Stimulated activated CD8-positive, alpha-beta memory T cell treated with anti-CD3 and anti-CD28 coated beads, Interleukin-12 subunit alpha, Interleukin-12 subunit beta, amount 100 ng/mL, for 24 hours (primary cell): ENCODE results near the gene PTPN1.

Source experiments
- DNase-seq: peaks from one replicate; pipeline ENCODE4 v3.0.0-alpha.2; 2020; ENCODE audit errors: extremely low read depth

Gene PTPN1

GRCh38 chr20:50513169-50514034, 3.2 kb downstream of the PTPN1 start:
- DNase-seq: no peak

- DNase-seq: no peak
These were observed 3.8 kb downstream of the PTPN1 start for GRCh38 chr20:50514035-50514337.

DNA sequence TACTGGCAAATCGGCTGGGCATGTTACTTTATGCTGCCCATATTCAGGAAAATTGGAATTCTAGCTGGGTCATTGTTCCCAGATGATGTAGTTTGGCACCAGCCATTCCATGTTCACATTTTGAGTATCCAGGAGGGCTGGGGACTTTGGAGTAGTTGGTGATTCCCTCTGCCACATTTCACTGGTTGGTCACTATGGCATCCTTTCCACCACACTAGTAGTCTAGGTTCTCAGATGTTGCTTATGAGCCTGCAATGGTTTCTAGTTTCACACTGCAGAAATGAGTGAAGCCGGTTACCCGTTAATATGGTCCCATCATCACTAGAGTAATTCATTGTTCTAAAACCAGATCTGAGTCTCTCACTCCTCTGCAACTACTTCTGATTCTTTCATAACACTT, 4.6 kb downstream of the PTPN1 start:
- DNase-seq: no peak

- no peak for DNase-seq
These were observed 5.4 kb downstream of the PTPN1 start for GRCh38 chr20:50515471-50516106.

- DNase-seq: no peak
These were observed 6.2 kb downstream of the PTPN1 start for GRCh38 chr20:50516180-50516934.

- DNase-seq: no peak
These were observed 7.0 kb downstream of the PTPN1 start for GRCh38 chr20:50516935-50517816.

GRCh38 chr20:50517817-50518154, 7.6 kb downstream of the PTPN1 start:
- DNase-seq: no peak

GRCh38 chr20:50518270-50518721, 8.1 kb downstream of the PTPN1 start:
- no peak for DNase-seq

DNA sequence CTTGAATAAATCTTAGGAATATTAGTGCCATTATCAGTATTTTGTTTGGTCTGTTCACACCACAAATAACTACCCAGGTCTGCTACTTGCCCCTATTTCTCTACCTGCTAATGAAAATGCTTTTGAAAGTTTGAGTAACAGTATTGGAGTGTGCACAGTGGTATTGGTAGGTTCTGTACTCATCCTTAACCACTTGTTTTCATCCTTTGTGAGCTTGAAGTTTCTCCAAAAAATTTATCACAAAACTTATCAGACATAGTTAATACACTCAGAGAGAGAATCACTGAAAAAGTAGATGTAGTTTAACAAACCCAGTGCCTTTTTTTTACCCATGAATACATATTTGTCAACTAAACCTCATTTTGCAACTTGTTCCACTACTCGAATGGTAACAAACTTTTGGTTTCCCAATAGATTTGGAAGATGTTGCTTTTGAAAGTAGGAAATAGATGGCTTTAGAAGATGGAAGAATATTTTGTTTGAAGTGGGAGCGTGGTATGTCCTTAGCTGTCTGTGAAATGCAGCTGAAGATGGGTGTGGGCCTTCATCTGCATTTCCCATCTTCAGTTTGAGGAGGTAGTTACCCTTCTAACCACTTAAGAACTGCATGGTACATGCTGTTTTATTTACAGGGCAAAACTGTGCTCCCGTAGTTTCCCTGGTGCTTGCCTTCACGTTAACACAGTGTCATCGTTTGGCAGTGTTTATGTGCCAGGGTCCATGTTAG, 9.0 kb downstream of the PTPN1 start:
- DNase-seq: no peak

- no peak for DNase-seq
These were observed 10.2 kb downstream of the PTPN1 start for GRCh38 chr20:50520222-50520880.

DNA sequence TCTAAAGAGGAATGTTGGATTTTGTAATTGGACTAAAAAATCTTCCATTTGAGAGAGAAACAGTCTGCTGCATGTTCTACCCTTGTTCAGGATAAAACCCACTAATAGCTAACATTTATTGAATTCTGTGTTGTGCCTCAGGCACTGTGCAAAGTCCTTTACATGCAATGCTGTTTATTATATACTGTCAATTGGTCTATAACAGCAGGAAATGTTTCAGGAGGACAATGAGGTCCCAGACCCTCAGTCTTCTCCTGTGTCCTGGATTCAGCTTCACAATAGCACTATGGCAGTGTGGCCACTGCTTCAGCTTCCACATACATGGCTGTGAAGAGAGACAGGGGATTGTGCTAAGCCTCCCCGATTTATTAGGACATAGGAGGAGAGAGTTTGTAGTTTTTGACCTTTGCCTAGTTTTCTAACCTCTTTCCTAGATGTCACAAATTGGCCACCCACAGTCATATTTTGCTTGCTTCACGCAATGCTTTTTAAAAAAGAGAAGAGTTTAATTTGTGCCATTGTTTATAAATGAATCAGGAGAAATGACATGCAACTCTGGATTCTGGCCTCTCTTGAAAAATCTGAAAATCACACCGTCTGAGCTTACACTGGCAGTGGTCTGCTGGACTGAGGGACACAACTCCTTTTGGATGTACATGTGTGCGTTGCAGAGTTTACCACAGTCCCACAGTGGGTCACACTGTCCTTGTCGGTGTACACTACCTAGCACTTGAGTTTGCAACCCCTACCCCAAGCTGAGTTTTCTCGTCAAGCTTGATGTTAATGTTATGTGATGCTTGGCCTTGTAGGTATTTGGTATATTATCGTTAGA, 11.3 kb downstream of the PTPN1 start:
- DNase-seq: no peak

- no peak for DNase-seq
These were observed 12.0 kb downstream of the PTPN1 start for GRCh38 chr20:50522053-50522674.

DNA sequence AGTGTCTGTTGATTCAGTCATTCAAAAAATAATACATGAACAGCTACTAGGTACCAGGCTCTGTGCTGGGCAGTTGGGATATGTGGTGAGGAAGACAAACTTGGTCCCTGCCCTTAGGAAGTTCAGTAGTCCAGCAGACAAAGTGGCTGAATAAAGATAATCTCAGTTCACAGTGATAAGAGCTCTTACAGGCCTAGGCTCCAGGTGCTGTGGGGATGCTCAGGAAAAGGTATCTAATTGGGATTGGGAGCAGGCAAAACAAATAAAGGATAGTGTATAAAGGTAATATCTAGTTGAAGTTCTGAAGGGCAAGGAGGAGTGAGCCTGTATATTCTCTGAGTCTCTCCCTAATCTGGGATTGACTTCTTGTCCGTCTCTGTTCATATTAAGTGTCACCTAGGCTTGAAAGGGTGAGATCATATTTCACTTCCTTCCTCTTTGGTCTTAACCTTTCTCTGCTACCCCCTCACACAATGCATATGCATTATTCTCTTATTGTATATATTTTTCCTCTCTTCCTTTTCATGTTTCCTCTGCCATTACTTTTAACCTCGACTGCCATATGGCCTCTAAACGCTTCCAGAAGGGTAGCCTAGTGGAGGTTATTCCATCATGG, 13.5 kb downstream of the PTPN1 start:
- no peak for DNase-seq

- no peak for DNase-seq
These were observed 15.5 kb downstream of the PTPN1 start for GRCh38 chr20:50525681-50526080.

DNA sequence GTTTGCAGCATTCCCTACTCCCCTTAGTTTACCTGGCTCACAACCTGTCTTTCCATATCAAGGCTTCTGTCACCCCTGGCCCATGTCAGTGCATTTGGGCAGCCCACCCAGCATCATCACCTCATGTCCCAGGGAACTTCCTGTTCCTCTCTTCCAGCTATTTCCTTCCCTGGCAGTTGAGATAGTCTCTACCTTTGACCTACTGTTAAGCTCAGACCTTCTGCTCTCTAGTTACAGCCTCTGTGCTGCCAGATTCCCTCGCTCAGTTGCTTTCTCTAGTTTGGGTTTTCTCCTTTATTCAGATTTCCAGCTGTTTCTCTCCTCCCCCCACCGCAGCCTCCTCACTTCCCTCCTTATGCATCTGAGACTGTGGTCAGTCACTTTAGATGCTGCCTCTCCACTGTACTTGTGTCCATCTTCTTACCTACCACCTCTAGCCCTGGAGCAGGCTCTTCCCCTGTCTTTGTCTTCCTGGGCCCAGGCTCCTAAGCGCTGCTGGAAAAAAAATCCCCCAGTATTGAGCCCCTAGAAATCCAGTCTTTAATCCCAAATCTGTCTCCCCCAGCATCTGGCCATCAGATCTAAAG, 16.3 kb downstream of the PTPN1 start:
- no peak for DNase-seq

GRCh38 chr20:50527068-50527605, 17.0 kb downstream of the PTPN1 start:
- no peak for DNase-seq

DNA sequence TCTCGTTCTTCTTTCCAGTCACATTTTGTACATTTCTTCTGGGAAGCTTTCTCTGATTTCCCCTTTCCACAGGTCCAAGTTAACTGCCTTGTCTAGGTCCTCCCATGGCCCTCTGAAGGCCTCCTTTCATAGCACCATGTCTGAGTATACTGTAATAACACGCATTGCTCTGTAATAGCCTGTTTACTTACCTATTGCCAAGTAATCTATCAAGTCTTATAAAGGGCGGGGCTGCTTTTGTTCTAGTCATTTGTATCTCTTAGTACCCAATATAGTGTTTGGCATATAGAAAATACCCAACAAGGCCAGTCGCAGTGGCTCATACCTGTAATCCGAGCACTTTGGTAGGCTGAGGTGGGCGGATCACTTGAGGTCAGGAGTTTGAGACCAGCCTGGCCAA, 17.9 kb downstream of the PTPN1 start:
- DNase-seq: no peak

GRCh38 chr20:50528804-50529351, 18.7 kb downstream of the PTPN1 start:
- DNase-seq: no peak
